ENCODE data around the gene RFT1.

RFT1 gene

GRCh38 chr3:53161820-53162671, 31.8 kb upstream of the RFT1 start:
- TF ChIP-seq CTCF (IDR thresholded peaks at IDR 0.05): no peak
- no peak for DNase-seq
- Histone ChIP-seq H3K27ac (peak overlapping the region; percentile 86 to 93), H3K36me3 (peaks cover 0 to 4% (median 0%) of the 10 kb centered on the region in 3 donors), H3K4me1 (peaks cover 0 to 66% (median 33%) of the 10 kb centered on the region in 4 donors), H3K27me3 (no peaks in the 10 kb centered on the region), H3K4me3 (peak overlapping the region; percentile 68 to 96), H3K9me3 (no peaks in the 10 kb centered on the region)
- intact Hi-C loops (cut with DNase I; ENCODE audit: low total_unique reads): loop anchor here (2.0 kb wide), 1 partner anchor 27 kb away; no protein-coding TSS in a partner anchor

- intact Hi-C loops (cut with DNase I; ENCODE audit: low total_unique reads): loop anchor here (2.0 kb wide), 1 partner anchor 27 kb away; no protein-coding TSS in a partner anchor
- peak overlapping the region; percentile 68 to 96 for H3K4me3 ChIP-seq
- no peaks in the 10 kb centered on the region for H3K9me3 ChIP-seq
- DNase-seq: no peak
- peak overlapping the region; percentile 86 to 93 for H3K27ac ChIP-seq
- TF ChIP-seq CTCF (IDR thresholded peaks at IDR 0.05): no peak
- H3K36me3 ChIP-seq: peaks cover 0 to 4% (median 0%) of the 10 kb centered on the region in 3 donors
- H3K27me3 ChIP-seq: no peaks in the 10 kb centered on the region
- peaks cover 0 to 64% (median 29%) of the 10 kb centered on the region in 4 donors for H3K4me1 ChIP-seq
Measured at GRCh38 chr3:53161450-53161819, 31.2 kb upstream of the RFT1 start.

DNA sequence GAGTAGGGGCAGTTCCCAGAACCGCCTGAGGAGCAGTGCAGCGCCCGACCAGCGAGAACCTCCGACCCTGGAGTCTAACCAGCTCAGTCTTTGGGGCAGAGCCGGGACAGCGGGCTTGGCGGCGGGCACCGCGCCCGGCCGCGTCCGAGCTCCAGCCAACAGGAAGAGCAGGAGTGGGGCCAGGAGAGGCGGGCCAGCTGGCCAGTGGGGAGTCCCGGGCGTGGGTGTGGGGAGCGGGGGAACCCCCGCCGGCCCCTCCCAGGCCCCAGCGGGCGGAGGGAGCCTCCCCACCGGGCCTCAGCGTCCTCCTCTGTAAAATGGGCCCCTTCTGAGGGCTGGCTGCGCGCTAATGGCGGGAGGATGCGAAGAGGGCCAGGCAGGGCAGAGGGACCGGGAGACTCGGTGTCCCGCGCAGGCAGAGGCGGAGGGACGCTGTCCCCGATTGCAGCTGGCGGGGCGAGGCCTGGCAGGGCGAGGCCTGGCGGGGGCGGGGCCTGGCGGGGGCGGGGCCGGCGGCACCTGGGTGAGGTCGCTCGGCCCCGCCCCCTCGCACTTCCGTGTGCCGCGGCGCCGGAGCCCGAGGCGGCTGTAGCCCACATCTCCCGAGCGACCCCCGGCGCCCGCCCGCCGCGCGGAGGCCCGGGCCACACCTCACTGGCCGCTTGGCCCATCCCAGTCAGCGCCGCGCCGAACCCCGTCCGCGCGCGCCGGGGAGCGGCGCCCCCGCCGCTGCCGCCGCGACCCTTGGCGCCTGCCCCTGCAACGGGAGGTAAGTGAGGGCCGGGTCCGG, 30.6 kb upstream of the RFT1 start, which contains the start of gene PRKCD:
Gene PRKCD, plus strand, starts transcription at position 550 of the 790 bp plus-strand sequence. CDS start 17,214 bp downstream, outside the sequence.
- peak; percentile 64 to 73 for TF ChIP-seq CTCF (IDR thresholded peaks at IDR 0.05)
- Histone ChIP-seq H3K9me3 (no peaks in the 10 kb centered on the region), H3K36me3 (peaks cover 0 to 4% (median 0%) of the 10 kb centered on the region in 3 donors), H3K4me3 (peak within 1 kb of the TSS; percentile 68 to 96), H3K27ac (peak within 1 kb of the TSS; percentile 86 to 93), H3K27me3 (no peaks in the 10 kb centered on the region), H3K4me1 (peaks cover 0 to 64% (median 28%) of the 10 kb centered on the region in 4 donors)
- intact Hi-C loops (cut with DNase I; ENCODE audit: low total_unique reads): loop anchor here (2.0 kb wide), 1 partner anchor 26 kb away; no protein-coding TSS in a partner anchor
- peak; percentile 85 to 95 for DNase-seq

DNA sequence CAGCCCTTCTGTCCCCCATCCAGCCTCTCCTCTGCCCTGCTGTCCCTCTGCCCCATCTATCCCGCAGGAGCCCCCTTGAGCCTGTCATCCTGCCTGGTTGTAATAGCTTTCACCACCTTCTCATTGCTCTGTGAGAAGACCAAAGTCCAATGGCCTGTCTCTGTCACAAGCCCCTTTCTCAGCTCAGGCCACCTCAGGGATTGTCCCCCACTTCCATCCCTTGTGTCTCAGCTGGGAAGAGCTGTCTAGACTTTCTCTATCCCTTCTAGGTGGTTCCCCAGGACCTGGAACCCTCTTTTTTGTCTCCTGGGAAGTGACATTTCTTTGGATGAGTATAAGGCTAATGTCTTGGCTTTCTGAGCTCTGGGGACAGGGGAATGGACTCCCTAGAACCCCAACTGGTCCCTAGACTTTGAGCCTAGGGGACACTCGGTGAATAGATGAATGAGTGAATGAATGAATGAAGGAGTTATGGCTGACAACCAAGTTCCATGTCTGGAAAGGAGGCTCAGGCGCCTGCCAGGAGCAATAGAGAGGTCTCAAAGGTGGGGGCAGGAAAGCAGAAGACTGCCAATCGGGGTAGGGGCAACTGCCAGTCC, 29.9 kb upstream of the RFT1 start:
- no peak for DNase-seq

More for the DNA sequence above, 29.9 kb upstream of the RFT1 start:
- Histone ChIP-seq H3K4me3 (peak overlapping the region; percentile 68 to 96), H3K9me3 (no peaks in the 10 kb centered on the region), H3K27ac (peak overlapping the region; percentile 86 to 93), H3K4me1 (peaks cover 0 to 67% (median 33%) of the 10 kb centered on the region in 4 donors), H3K36me3 (peaks cover 0 to under 1% (median 0%) of the 10 kb centered on the region in 3 donors), H3K27me3 (no peaks in the 10 kb centered on the region)
- intact Hi-C loops (cut with DNase I; ENCODE audit: low total_unique reads): loop anchor here (2.0 kb wide), 1 partner anchor 25 kb away; no protein-coding TSS in a partner anchor
- no peak for TF ChIP-seq CTCF (IDR thresholded peaks at IDR 0.05)
